H9 (cell line): ENCODE data around the gene ADGRE1. TPM values are rescaled to one million over a fixed set of nuclear protein-coding genes. Genes with fewer than 3 reads are reported as not detected.

Experiments used
- DNase-seq: peaks from one replicate; pipeline ENCODE4 v3.0.0-alpha.2; 2017
- H2AFZ ChIP-seq: one replicate; pipeline ENCODE4 v1.6.1; 2013; ENCODE audit warnings: mild to moderate bottlenecking, low read length, control low read depth, moderate library complexity
- H2AK5ac ChIP-seq: 2 replicates; pipeline ENCODE4 v1.6.1; 2013; ENCODE audit warnings: low read length, control low read depth, mixed read lengths; ENCODE audit not compliant: insufficient read length
- H2BK120ac ChIP-seq: one replicate; pipeline ENCODE4 v1.6.1; 2013; ENCODE audit warnings: low read depth, mild to moderate bottlenecking, low read length, control low read depth, inconsistent platforms; ENCODE audit not compliant: poor library complexity, severe bottlenecking
- H2BK12ac ChIP-seq: 2 replicates; pipeline ENCODE4 v1.6.1; 2013; ENCODE audit warnings: low read length, control low read depth, mixed read lengths, low read depth; ENCODE audit not compliant: insufficient read length
- H2BK15ac ChIP-seq: 2 replicates; pipeline ENCODE4 v1.6.1; 2013; ENCODE audit warnings: low read depth, low read length, control low read depth
- H2BK20ac ChIP-seq: one replicate; pipeline ENCODE4 v1.6.1; 2013; ENCODE audit warnings: low read depth, mild to moderate bottlenecking, low read length, control low read depth, inconsistent platforms; ENCODE audit not compliant: poor library complexity, severe bottlenecking
- H2BK5ac ChIP-seq: 2 replicates; pipeline ENCODE4 v1.6.1; 2013; ENCODE audit warnings: low read length, control low read depth, mixed read lengths; ENCODE audit not compliant: insufficient read length
- H3K14ac ChIP-seq: 2 replicates; pipeline ENCODE4 v1.6.1; 2013; ENCODE audit warnings: low read length, control low read depth; ENCODE audit not compliant: insufficient read depth
- H3K18ac ChIP-seq: 2 replicates; pipeline ENCODE4 v1.6.1; 2013; ENCODE audit warnings: low read depth, mild to moderate bottlenecking, mixed read lengths, low read length, control low read depth; ENCODE audit not compliant: insufficient read length
- H3K23ac ChIP-seq: 2 replicates; pipeline ENCODE4 v1.6.1; 2013; ENCODE audit warnings: low read length, control low read depth, mixed read lengths, low read depth; ENCODE audit not compliant: insufficient read length
- H3K23me2 ChIP-seq: 2 replicates; pipeline ENCODE4 v1.6.1; 2013; ENCODE audit warnings: low read depth, mild to moderate bottlenecking, mixed read lengths, low read length, control low read depth; ENCODE audit not compliant: insufficient read length, poor library complexity, severe bottlenecking
- H3K27ac ChIP-seq: 2 replicates; pipeline ENCODE4 v1.5.1; 2013; ENCODE audit warnings: low read length, control low read depth, mixed read lengths, low read depth; ENCODE audit not compliant: insufficient read length
- H3K27me3 ChIP-seq: 2 replicates; pipeline ENCODE4 v1.6.1; 2013; ENCODE audit warnings: low read length, control low read depth, inconsistent platforms; ENCODE audit not compliant: insufficient read depth
- H3K4ac ChIP-seq: 2 replicates; pipeline ENCODE4 v1.6.1; 2013; ENCODE audit warnings: low read depth, mild to moderate bottlenecking, control low read depth, inconsistent platforms, low read length, moderate library complexity
- H3K4me1 ChIP-seq: 2 replicates; pipeline ENCODE4 v1.6.1; 2013; ENCODE audit warnings: low read length, control low read depth, inconsistent platforms; ENCODE audit not compliant: insufficient read depth
- H3K4me2 ChIP-seq: 2 replicates; pipeline ENCODE4 v1.6.1; 2013; ENCODE audit warnings: low read length, control low read depth, mixed read lengths; ENCODE audit not compliant: insufficient read length, insufficient read depth
- H3K56ac ChIP-seq: 2 replicates; pipeline ENCODE4 v1.6.1; 2013; ENCODE audit warnings: low read depth, mild to moderate bottlenecking, mixed read lengths, low read length, control low read depth; ENCODE audit not compliant: insufficient read length
- H3K79me1 ChIP-seq: 2 replicates; pipeline ENCODE4 v1.6.1; 2013; ENCODE audit warnings: low read depth, mild to moderate bottlenecking, moderate library complexity, low read length, control low read depth, inconsistent platforms; ENCODE audit not compliant: insufficient read depth, poor library complexity, severe bottlenecking
- H3K79me2 ChIP-seq: 2 replicates; pipeline ENCODE4 v1.6.1; 2013; ENCODE audit warnings: low read length, control low read depth, inconsistent platforms; ENCODE audit not compliant: insufficient read depth
- H3K9ac ChIP-seq: 2 replicates; pipeline ENCODE4 v1.6.1; 2013; ENCODE audit warnings: low read length, control low read depth, mixed read lengths; ENCODE audit not compliant: insufficient read length; ENCODE audit errors: extremely low read depth
- H3K9me3 ChIP-seq: one replicate; pipeline ENCODE4 v1.6.1; 2013; ENCODE audit warnings: low read depth, low read length, inconsistent platforms; ENCODE audit not compliant: control insufficient read depth
- H3T11ph ChIP-seq: one replicate; pipeline ENCODE4 v1.6.1; 2013; ENCODE audit warnings: mild to moderate bottlenecking, low read length, control low read depth, inconsistent platforms
- H4K20me1 ChIP-seq: one replicate; pipeline ENCODE4 v1.6.1; 2013; ENCODE audit not compliant: control insufficient read depth, insufficient read length, insufficient read depth
- H4K5ac ChIP-seq: 2 replicates; pipeline ENCODE4 v1.6.1; 2013; ENCODE audit warnings: low read depth, mild to moderate bottlenecking, mixed read lengths, low read length, control low read depth; ENCODE audit not compliant: insufficient read length
- H4K8ac ChIP-seq: replicated peaks from 2 replicates; pipeline ENCODE4 v1.6.1; 2013; ENCODE audit warnings: low read length, control low read depth, mixed read lengths, low read depth; ENCODE audit not compliant: insufficient read length
- H4K91ac ChIP-seq: 2 replicates; pipeline ENCODE4 v1.6.1; 2013; ENCODE audit warnings: low read depth, mild to moderate bottlenecking, moderate library complexity, mixed read lengths, low read length, control low read depth; ENCODE audit not compliant: insufficient read length
- H3K27ac Mint-ChIP-seq, 3 experiments: 2 replicates in 2 of 3; 3 replicates in 1 of 3; pipeline ENCODE4 v1.8.0; 2020 to 2021; ENCODE audit warnings: mixed read lengths in 3 of 3, mild to moderate bottlenecking in 1 of 3, moderate library complexity in 1 of 3
- H3K27me3 Mint-ChIP-seq: 2 replicates; pipeline ENCODE4 v1.8.0; 2021; ENCODE audit warnings: low read depth, mild to moderate bottlenecking, moderate library complexity, mixed read lengths
- H3K36me3 Mint-ChIP-seq, 3 experiments: 2 replicates in 2 of 3; 3 replicates in 1 of 3; pipeline ENCODE4 v1.8.0; 2020 to 2021; ENCODE audit warnings: low read depth in 3 of 3, mixed read lengths in 3 of 3; ENCODE audit not compliant: insufficient read depth in 1 of 3
- H3K4me1 Mint-ChIP-seq, 2 experiments: 2 replicates each; pipeline ENCODE4 v1.8.0; 2020; ENCODE audit warnings: mixed read lengths in 2 of 2
- H3K4me3 Mint-ChIP-seq, 2 experiments: 2 replicates in 1 of 2; 3 replicates in 1 of 2; pipeline ENCODE4 v1.8.0; 2020 to 2021; ENCODE audit warnings: mild to moderate bottlenecking in 2 of 2, mixed read lengths in 2 of 2, moderate library complexity in 1 of 2
- H3K9me3 Mint-ChIP-seq, 2 experiments: 2 replicates in 1 of 2; 3 replicates in 1 of 2; pipeline ENCODE4 v1.8.0; 2020; ENCODE audit warnings: mild to moderate bottlenecking in 2 of 2, mixed read lengths in 2 of 2, moderate library complexity in 1 of 2
- CTCF ChIP-seq: fragments of 200-600 bp; sonication (generic); conservative IDR thresholded peaks from 3 replicates; pipeline ENCODE4 v1.8.0; 2021; ENCODE audit warnings: antibody characterized with exemption, mild to moderate bottlenecking
- WGBS: extraction: QIAGEN DNeasy Blood & Tissue Kit; methylation state at CpG from one replicate; pipeline ENCODE4 v1.1.7; 2013; ENCODE audit warnings: missing lambda C conversion rate, low lambda C conversion rate, mixed read lengths; ENCODE audit not compliant: insufficient read length; ENCODE audit errors: extremely low coverage; 5-methylcytosine and 5-hydroxymethylcytosine counted together
- total RNA-seq: library from RNA; stranded (reverse); gene quantifications from 2 replicates; pipeline ENCODE4 v1.2.1, GENCODE V29; 2021

ADGRE1 gene
- total RNA-seq, 1 experiment from 2014 or later = not detected

- Histone ChIP-seq H3K14ac (no peak overlapping the region), H3K56ac (no peak overlapping the region), H4K91ac (no peak overlapping the region), H4K20me1 (no peaks in the 10 kb centered on the region), H3K18ac (no peak overlapping the region), H3K23ac (no peak overlapping the region), H2BK15ac (no peak overlapping the region), H4K5ac (no peak overlapping the region), H2AK5ac (no peak overlapping the region), H3K4ac (no peak overlapping the region), H4K8ac (no peak overlapping the region), H3T11ph (no peak overlapping the region), H3K79me1 (no peaks in the 10 kb centered on the region), H3K9ac (no peak overlapping the region), H3K9me3 (no peaks in the 10 kb centered on the region), H3K4me1 (no peaks in the 10 kb centered on the region), H3K4me2 (no peak overlapping the region), H3K27ac (no peak overlapping the region), H2BK12ac (no peak overlapping the region), H2BK120ac (no peak overlapping the region), H3K79me2 (no peaks in the 10 kb centered on the region), H3K23me2 (peaks cover 4% of the 10 kb centered on the region), H3K27me3 (no peaks in the 10 kb centered on the region), H2BK5ac (no peak overlapping the region), H2AFZ (no peak overlapping the region), H2BK20ac (no peak overlapping the region)
- no peak for TF ChIP-seq CTCF
- no peak for DNase-seq
- no peak overlapping the region for H3K27ac Mint-ChIP-seq
- H3K4me3 Mint-ChIP-seq = no peak overlapping the region
- no peaks in the 10 kb centered on the region for H3K4me1 Mint-ChIP-seq
- H3K36me3 Mint-ChIP-seq = no peaks in the 10 kb centered on the region
- H3K9me3 Mint-ChIP-seq = peaks cover 2 to 49% of the 10 kb centered on the region in 2 experiments; a peak in 4 of 5 replicates
- peaks cover 7% of the 10 kb centered on the region for H3K27me3 Mint-ChIP-seq
- WGBS = no CpG with 5 or more reads among the region's 14 CpGs
These were observed 30.5 kb upstream of the ADGRE1 start for GRCh38 chr19:6856749-6857372.
